ENCODE results near the gene MBNL3. TPM values are rescaled to one million over a fixed set of nuclear protein-coding genes. Genes with fewer than 3 reads are reported as not detected.
"Not testable (repeated sequence)": the region's sequence is repeated elsewhere in the genome, so short reads cannot be mapped to it uniquely, and the experiment has no call there.

The MBNL3 gene
- total RNA-seq, 1 donor from 2014 or later, result 8.2 TPM

- H3K9me3 Mint-ChIP-seq (ENCODE audit: low read depth), result peaks cover 6% of the 10 kb centered on the region
- no peak overlapping the region for H3K4me3 Mint-ChIP-seq (ENCODE audit: low read depth)
- H3K27ac Mint-ChIP-seq, result no peak overlapping the region
- no peaks in the 10 kb centered on the region for H3K36me3 Mint-ChIP-seq (ENCODE audit: insufficient read depth)
- H3K27me3 Mint-ChIP-seq, result no peaks in the 10 kb centered on the region
- no peak for TF ChIP-seq CTCF (IDR thresholded peaks at IDR 0.05; ENCODE audit: unreplicated experiment)
- H3K4me1 Mint-ChIP-seq (ENCODE audit: low read depth), result no peaks in the 10 kb centered on the region
- DNase-seq (ENCODE audit: low spot score, unreplicated experiment), result no peak
Measured at GRCh38 chrX:132461886-132462285, 27.0 kb downstream of the MBNL3 start.

- H3K4me3 Mint-ChIP-seq (ENCODE audit: low read depth), result no peak overlapping the region
- H3K27me3 Mint-ChIP-seq, result no peaks in the 10 kb centered on the region
- DNase-seq (ENCODE audit: low spot score, unreplicated experiment), result no peak
- H3K27ac Mint-ChIP-seq, result peak overlapping the region; percentile 21
- peaks cover 10% of the 10 kb centered on the region for H3K36me3 Mint-ChIP-seq (ENCODE audit: insufficient read depth)
- TF ChIP-seq CTCF (IDR thresholded peaks at IDR 0.05; ENCODE audit: unreplicated experiment), result no peak
- H3K4me1 Mint-ChIP-seq (ENCODE audit: low read depth), result peaks cover 7% of the 10 kb centered on the region
- peaks cover 23% of the 10 kb centered on the region for H3K9me3 Mint-ChIP-seq (ENCODE audit: low read depth)
Measured at GRCh38 chrX:132452911-132453550, 35.8 kb downstream of the MBNL3 start.

GRCh38 chrX:132445909-132446308 is 42.9 kb downstream of the MBNL3 start:
- H3K4me3 Mint-ChIP-seq (ENCODE audit: low read depth); H3K27me3 Mint-ChIP-seq; H3K27ac Mint-ChIP-seq; H3K4me1 Mint-ChIP-seq (ENCODE audit: low read depth); DNase-seq (ENCODE audit: low spot score, unreplicated experiment): not testable (repeated sequence)
- peaks cover 37% of the 10 kb centered on the region for H3K9me3 Mint-ChIP-seq (ENCODE audit: low read depth)
- peaks cover 15% of the 10 kb centered on the region for H3K36me3 Mint-ChIP-seq (ENCODE audit: insufficient read depth)

GRCh38 chrX:132444936-132445335 is 43.9 kb downstream of the MBNL3 start:
- no peaks in the 10 kb centered on the region for H3K27me3 Mint-ChIP-seq
- no peak for TF ChIP-seq CTCF (IDR thresholded peaks at IDR 0.05; ENCODE audit: unreplicated experiment)
- DNase-seq (ENCODE audit: low spot score, unreplicated experiment), result no peak
- peaks cover 1% of the 10 kb centered on the region for H3K4me1 Mint-ChIP-seq (ENCODE audit: low read depth)
- H3K27ac Mint-ChIP-seq, result no peak overlapping the region
- peaks cover 32% of the 10 kb centered on the region for H3K9me3 Mint-ChIP-seq (ENCODE audit: low read depth)
- H3K36me3 Mint-ChIP-seq (ENCODE audit: insufficient read depth), result peaks cover 13% of the 10 kb centered on the region
- H3K4me3 Mint-ChIP-seq (ENCODE audit: low read depth), result no peak overlapping the region

GRCh38 chrX:132443196-132444135 is 45.4 kb downstream of the MBNL3 start:
- Mint-ChIP-seq H3K27me3 (no peaks in the 10 kb centered on the region), H3K27ac (no peak overlapping the region), H3K4me1 (ENCODE audit: low read depth) (peaks cover 1% of the 10 kb centered on the region), H3K36me3 (ENCODE audit: insufficient read depth) (peaks cover 9% of the 10 kb centered on the region), H3K9me3 (ENCODE audit: low read depth) (peaks cover 22% of the 10 kb centered on the region), H3K4me3 (ENCODE audit: low read depth) (no peak overlapping the region)
- DNase-seq (ENCODE audit: low spot score, unreplicated experiment), result no peak
- no peak for TF ChIP-seq CTCF (IDR thresholded peaks at IDR 0.05; ENCODE audit: unreplicated experiment)
